Epidermal melanocyte (primary cell): ENCODE results near the gene LMX1B.

Experiments used
- DNase-seq: peaks from one replicate; pipeline ENCODE4 v3.0.0; 2011; ENCODE audit warnings: low spot score; ENCODE audit not compliant: insufficient read length

LMX1B gene

DNA sequence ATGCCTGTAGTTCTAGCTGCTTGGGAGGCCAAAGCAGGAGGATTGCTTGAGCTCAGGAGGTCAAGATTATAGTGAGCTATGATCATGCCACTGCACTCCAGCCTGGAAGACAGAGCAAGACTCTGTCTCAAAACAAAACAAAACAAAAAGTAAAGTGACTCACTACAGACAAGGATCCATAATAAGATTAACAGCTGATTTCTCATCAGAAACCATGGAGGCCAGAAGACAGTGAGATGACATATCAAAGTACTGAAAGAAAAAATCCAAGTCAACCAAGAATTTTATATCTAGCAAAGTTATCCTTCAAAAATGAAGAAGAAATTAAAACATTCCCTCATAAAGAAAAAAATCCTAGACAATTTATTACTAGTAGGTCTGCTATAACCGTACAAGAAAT lies 121.8 kb downstream of the LMX1B start:
- DNase-seq, result no peak

DNA sequence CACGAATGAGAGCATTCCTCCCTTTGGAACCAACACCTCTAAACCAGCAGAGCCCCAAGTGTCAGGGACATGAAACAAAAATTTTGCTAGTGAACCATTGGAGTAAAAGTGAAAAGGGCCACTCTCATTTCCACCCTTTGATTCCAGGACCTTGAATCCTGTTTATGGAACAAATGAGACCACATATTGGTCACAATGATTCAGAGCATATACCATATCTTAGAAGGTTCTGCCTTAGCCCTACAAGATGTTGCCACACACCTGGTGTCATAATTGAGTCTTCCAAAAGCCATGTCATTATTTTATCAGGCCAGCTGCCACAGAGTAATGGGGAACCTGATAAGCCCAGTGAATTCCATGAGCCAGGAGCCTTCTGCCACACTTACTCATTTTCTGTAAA lies 124.8 kb downstream of the LMX1B start:
- no peak for DNase-seq

DNA sequence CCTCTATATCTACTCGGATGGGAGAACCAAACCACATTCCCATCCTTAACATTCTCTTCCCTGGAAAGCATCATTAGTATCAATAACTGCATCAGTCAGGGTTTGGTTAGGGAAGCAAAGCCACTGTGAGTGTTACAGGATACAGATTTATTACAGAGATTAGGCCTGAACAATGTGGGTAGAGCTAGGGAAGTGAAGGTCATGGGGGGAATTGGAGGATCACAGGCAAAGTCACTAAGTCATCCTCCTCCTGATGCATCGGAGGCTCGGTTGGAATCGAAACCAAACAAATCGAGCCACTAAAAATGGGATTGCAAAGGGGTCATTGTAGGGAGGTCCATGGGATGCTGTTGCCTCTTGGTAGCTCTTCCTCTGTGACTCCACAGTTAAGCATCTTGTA lies 129.3 kb downstream of the LMX1B start:
- DNase-seq, result no peak

DNA sequence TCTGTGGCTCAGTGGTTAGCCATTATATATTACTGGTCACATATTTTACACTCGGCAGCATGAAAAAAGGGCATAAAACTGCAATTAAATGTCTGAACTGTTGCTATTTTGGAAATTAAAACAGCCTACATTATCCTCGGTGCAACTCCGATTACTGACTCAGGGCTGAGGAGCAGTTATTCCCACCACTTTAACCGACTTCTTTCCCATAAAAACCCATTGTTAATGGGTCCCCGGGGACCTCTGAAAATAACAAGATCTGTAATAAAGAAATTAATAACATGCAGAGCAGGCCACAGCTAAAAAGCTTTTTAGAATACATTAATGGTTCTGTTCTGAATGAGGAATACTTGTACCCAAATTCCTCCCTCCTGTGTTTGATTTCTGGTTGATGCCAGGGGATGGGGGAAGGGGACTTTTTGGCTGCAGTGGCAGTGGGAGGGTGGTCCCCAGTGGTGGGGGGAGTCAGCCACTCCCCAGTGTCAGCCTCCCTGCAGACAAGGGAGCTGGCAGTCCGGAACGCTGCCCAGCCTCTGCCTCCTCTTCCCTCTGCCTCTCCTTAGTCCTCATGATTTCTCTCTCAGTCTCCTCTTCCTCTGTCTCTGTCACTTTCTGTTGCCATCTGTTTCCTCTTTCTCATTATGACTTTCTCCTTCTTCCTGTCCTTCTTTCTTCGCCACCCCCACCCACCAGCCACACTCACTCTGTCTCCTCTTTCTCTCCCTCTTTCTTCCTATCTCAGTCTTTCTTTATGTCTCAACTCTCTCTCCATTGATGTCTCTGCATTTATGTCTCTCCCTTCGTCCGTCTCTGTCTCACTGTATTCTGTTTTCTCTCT lies 132.1 kb downstream of the LMX1B start:
- no peak for DNase-seq
